HG02588 (cell line): Measurements from ENCODE around the gene C20orf144.
"Not testable (repeated sequence)": the region's sequence is repeated elsewhere in the genome, so short reads cannot be mapped to it uniquely, and the experiment has no call there.

Experiments
- ATAC-seq: cut with Tn5 transposase; IDR thresholded peaks from one replicate; pipeline ENCODE4 v1.9.1; 2021; ENCODE audit warnings: mild to moderate bottlenecking, moderate library complexity; ENCODE audit not compliant: unreplicated experiment

The C20orf144 gene

DNA sequence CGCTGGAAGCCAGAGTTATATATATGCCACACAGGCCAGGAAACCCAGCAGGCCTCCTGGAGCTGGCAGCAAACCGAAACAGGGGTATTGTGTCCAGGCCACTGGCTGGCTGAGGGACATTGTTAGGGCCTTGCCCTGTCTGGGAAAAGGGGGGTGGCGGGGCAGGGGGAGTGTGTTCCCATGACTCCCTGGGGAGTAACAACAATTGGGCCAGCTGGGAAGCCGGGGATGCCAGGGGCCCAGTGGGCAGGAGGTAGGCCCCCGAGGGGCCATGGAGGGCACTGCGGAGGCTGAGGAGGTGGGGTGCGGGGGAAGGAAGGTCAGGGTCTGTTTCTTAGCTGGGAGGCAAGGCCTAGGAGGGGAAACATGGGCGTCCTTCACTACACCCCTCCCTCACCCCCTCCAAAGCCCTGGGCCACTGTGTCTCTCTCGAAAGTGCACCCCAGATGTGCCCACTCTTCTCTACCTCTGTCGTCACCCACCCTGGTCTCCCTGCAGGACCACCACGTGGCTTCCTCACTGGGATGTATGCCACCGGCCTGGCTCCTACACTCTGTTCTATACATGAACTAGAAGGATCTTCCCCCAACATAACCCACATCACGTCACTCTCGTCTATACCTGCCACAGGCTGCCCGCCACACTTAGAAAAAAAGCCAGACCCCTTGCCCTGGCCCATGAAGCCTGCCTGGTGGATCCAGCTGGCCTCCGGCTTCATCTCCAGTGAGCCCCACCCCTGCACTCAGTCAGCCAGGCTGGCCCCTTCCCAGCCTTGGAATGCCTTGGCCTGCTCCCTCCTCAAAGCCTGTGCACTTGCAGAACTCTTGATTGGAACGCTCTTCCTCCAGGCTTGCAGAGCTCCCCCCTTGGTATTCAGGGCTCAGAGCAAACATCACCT is 31.9 kb downstream of the C20orf144 start:
- no peak for ATAC-seq

DNA sequence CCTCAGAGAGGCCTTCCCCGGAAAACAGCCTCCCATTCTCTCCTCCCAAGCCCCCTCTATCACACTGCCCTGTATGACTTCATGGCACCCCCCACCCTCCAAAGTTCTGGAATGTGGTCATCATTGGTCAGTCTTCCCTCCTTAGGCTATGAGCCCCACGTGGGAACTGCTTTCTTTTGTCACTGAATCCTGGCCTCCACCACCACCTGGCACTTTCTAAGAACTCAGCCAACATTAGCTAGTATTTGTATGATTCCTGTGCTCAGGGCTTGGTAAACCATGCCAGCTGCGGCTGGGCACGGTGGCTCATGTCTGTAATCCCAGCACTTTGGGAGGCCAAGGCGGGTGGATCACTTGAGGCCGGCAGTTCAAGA is 32.5 kb downstream of the C20orf144 start:
- ATAC-seq, result no peak

DNA sequence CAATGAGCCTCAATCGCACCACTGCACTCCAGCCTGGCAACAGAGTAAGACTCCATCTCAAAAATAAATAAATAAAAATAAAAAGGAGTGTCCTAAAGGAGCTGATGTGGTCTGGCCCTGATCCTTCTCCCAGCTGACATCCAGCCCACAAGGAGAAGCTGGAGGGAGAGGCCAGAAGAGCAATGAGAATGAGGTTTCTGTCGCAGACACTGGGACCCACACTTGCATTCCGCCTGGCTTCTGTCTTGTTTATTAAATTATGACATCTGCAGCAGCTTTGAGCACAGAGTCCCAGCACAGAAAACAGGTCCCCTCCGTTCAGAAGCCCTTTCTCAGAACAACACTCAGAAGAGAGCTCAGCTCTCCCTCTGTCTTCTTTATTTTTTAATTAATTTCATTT is 34.3 kb downstream of the C20orf144 start:
- no peak for ATAC-seq

DNA sequence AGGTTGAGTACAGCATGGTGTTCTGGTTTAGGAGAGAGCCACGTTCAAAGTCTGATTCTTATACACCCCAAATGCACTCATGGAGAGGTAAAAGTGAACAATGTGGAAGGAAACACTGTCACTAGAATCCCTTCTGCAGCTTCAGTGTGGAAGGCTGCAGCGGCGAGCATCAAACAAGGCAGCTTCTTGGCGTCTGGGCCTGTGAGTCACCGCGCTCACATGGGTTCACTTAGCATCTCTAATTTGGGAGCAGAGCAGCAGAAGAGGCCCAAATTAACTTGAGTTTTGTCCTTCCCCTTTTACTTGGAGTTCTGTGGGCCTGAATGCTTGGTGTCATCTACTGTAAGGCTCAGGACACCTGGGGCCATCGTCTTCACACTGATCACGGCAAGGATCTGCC is 35.0 kb downstream of the C20orf144 start:
- no peak for ATAC-seq

DNA sequence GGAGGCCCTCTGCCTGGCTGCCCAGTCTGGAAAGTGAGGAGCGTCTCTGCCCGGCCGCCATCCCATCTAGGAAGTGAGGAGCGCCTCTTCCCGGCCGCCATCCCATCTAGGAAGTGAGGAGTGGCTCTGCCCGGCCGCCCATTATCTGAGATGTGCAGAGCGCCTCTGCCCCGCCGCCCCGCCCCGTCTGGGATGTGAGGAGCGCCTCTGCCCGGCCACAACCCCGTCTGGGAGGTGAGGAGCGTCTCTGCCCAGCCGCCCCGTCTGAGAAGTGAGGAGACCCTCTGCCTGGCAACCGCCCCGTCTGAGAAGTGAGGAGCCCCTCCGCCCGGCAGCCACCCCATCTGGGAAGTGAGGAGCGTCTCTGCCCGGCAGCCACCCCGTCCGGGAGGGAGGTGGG is 36.8 kb downstream of the C20orf144 start:
- ATAC-seq, result not testable (repeated sequence)

DNA sequence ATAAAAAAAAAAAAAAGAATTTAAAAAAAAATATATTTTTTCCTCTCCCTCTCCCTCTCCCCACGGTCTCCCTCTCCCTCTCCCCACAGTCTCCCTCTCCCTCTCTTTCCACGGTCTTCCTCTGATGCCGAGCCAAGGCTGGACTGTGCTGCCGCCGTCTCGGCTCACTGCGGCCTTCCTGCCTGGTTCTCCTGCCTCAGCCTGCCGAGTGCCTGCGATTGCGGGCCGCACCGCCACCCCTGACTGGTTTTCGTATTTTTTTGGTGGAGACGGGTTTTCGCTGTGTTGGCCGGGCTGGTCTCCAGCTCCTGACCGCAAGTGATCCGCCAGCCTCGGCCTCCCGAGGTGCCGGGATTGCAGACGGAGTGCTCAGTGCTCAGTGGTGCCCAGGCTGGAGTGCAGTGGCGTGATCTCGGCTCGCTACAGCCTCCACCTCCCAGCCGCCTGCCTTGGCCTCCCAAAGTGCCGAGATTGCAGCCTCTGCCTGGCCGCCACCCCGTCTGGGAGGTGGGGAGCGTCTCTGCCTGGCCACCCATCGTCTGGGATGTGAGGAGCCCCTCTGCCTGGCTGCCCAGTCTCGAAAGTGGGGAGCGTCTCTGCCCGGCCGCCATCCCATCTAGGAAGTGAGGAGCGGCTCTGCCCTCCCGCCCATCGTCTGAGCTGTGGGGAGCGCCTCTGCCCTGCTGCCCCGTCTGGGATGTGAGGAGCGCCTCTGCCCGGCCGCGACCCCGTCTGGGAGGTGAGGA is 38.7 kb downstream of the C20orf144 start:
- ATAC-seq, result not testable (repeated sequence)

DNA sequence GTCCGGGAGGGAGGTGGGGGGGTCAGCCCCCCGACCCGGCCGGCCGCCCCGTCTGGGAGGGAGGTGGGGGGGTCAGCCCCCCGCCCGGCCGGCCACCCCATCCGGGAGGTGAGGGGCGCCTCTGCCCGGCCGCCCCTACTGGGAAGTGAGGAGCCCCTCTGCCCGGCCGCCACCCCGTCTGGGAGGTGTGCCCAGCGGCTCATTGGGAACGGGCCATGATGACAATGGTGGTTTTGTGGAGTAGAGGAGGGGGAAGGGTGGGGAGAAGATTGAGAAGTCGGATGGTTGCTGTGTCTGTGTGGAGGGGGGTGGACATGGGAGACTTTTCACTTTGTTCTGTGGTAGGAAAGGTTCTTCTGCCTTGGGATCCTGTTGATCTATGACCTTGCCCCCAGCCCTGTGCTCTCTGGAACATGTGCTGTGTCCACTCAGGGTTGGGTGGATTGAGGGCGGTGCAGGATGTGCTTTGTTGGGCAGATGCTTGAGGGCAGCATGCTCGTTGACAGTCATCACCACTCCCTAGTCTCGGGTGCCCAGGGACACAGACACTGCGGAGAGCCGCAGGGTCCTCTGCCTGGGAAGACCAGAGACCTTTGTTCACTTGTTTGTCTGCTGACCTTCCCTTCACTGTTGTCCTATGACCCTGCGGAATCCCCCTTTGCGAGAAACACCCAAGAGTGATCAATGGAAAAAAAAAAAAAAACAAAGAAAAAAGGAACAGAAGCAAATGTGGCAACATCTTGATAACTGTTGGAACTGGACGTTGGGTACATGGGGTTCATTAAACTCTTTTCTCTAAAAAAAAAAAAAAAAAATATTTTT is 39.7 kb downstream of the C20orf144 start:
- no peak for ATAC-seq

DNA sequence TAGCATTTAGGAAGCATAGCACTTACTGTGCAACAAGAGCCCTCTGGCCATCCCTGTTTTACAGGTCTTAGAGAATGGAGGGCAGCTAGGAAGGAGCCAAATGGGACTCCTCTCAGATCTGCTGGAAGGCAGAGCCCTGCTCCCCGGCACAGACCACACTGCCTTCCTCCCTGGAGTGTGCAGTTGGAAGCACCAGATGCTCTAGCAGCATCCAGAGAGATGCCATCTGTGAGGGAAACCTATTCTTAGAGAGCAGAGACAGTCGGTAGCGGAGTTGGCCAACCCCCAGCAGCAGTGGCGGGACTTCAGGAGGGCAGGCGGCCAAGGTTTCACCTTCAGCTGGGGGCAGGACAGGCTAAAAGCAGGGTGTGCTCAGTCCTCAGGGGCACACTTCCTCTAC is 40.7 kb downstream of the C20orf144 start:
- ATAC-seq, result no peak

DNA sequence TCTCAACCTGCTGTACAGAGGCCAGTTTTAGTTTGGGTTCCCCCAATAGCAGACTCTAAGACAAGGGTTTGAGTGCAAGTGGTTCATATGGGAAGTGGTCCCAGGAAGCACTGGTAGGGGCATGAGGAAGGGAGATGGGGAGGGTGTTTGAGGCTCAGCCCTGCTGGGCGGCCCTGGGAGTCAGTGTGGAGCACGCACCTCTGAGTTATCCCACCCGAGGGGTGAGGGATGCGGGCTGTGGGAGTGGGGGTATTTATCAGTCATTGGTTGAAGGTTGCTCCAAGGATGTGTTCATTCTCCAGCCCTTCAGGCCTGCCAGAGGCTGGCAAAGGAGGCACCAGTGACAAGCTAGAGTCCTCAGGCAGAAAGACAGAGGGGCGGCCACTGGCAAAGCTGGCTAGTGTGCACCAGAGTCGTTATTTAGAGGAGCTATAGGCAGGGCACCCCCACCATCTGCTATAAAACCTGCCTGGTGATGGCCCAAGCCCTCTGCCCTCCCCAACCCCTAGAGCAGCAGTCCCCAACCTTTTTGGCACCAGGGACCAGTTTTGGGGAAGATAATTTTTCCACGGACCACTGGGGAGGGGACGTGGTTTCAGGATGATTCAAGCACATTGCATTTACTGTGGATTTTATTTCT is 41.5 kb downstream of the C20orf144 start:
- no peak for ATAC-seq

DNA sequence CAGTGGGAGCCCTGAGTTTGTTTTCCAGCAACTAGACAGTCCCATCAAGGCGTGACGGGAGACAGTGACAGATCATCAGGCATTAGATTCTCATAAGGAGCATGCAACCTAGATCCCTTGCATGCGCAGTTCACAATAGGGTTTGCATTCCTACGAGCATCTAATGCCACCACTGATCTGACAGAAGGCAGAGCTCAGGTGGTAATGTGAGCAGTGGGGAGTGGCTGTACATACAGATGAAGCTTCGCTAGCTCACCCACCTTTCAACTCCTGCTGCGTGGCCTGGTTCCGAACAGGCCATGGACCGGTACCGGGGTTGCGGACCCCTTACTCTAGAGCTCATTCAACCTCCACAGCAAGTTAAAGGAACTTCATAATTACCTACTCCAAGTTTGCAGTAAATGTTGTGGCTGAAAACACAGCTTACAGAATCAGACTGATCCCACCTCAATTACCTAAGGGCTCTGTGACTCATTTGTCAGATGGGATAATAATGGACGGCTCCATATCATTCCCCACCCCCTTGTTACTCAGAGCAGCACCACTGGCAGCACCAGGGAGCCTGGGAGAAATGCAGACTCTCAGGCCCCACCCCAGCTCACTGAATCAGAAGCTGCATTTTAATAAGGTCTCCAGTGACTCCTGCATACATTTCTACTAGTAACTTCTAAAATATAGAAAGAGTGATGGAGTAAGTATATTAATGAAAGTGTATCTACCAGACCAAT is 42.2 kb downstream of the C20orf144 start:
- no peak for ATAC-seq

DNA sequence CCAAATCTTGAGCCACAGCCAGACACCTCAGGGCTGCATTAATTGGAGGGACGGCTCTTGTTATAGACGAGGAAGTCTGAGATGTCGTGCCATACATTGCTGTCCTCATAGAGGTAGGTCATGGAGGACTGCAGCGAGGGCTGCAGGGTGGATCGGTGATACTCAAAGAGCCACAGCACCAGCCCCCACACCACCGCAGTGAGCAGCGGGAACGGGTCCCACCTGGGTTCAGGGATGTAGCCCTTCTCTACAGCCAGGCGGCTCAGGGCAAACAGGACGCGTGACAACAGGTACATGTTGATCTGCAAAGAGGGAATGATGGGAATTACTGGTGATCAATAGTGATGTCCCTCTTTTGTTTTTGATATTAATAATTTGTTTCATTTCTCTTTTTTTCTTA is 45.5 kb downstream of the C20orf144 start:
- no peak for ATAC-seq

DNA sequence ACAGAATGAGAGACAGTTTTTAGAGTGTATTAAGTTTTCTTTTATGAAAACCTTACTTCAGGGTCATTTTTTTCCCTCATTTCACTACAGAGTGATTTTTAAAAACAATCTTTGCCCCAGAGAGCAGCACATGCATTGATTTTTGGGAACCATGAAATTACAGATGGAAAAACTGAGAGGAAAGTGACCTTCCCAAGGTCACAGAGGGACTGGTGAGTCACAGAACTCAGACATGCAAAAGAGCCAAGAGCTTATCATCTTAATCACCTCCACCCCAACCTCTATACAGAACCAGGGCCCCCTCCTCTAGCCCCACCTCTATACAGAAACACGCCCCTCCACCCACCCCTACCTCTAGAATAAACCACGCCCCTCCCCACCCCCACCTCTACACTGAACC is 47.3 kb downstream of the C20orf144 start:
- ATAC-seq, result no peak

DNA sequence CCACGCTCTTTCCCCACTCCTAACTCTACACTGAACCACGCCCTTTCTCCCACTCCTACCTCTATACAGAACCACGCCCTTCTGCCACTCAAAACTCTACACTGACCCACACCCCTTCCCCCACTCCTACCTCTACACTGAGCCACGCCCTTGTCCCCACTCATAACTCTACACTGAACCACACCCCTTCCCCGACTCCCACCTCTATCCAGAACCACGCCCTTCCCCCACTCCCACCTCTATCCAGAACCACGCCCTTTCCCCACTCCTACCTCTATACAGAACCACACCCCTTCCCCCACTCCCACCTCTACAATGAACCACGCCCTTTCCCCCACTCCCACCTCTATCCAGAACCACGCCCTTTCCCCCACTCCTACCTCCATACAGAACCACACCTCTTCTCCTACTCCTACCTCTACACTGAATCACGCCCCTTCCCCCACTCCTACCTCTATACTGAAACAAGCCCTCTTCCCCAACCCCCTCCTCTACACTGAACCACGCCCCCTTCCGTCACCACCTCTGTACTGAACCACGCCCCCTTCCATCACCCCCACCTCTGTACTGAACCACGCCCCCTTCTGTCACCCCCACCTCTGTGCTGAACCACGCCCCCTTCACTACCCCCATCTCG is 47.9 kb downstream of the C20orf144 start:
- no peak for ATAC-seq

DNA sequence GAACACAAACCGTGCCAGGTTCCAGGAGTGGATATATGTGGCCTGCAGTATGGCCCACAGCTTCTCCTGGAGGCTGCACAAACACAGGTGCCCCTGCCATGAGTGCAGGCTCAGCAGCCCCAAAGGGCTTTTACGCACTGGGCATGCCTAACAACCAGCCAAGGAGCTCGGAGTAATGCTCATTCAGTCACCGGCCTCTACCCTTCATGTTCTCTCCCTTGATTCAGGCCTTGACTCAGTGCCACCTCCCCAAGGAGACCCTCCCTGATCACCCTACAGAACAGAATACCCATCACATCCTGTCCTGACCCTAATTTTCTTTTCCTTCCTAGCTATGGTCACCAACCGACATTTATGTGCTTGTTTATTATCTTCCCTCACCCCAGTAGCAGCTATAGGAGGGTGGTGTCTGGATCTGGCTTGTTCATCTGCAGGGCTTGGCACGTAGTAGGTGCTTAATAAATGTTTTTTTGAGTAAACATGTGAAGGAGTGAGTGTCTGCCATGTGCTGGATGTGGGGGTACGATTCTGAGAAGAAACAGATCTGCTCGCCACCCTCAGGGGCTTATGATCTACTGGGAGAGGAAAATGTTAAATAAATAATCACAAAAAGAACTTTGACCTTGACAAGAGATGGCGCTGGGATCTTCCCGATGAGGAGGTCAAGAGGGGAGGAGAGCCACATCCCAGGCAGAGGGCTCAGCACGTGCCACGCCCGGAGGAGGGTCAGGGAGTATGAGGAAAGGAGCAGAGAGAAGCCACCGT is 48.7 kb downstream of the C20orf144 start:
- ATAC-seq, result no peak

DNA sequence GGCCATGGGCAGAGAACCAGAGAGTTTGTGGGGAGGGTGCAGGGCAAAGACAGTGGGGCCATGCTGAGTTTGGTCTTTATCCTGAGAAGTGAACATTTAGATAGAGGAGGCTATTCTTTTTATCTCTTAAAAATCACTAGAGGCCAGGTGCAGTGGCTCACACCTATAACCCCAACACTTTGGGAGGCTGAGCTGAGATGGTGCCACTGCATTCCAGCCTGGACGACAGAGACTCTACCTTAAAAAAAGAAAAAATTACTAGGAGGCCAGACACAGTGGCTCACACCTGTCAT is 49.3 kb downstream of the C20orf144 start:
- no peak for ATAC-seq
